Measurements from ENCODE around the gene RGCC.
A peak's percentile ranks its signal among the peaks of the same experiment; 100 is the strongest.

DNA sequence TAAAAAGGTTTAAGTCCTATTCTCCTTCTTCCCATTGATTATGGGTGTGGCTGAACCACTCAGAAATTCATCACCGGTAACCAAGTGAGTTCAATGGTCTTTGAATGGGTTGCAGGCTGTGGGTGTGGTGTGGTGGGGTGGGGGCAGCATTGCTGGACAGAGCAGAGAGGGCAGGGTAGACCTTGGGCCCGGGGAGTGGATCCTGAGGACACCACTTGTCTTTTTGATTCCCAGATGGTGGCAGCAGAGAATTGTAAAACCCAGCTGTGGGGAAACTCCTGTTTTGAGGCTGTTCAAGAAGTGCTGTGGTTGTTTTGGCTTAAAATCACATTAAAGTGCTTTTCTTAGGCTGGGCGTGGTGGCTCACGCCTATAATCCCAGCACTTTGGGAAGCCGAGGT, 45.8 kb upstream of the RGCC start:
- TF ChIP-seq, protein P1, sequence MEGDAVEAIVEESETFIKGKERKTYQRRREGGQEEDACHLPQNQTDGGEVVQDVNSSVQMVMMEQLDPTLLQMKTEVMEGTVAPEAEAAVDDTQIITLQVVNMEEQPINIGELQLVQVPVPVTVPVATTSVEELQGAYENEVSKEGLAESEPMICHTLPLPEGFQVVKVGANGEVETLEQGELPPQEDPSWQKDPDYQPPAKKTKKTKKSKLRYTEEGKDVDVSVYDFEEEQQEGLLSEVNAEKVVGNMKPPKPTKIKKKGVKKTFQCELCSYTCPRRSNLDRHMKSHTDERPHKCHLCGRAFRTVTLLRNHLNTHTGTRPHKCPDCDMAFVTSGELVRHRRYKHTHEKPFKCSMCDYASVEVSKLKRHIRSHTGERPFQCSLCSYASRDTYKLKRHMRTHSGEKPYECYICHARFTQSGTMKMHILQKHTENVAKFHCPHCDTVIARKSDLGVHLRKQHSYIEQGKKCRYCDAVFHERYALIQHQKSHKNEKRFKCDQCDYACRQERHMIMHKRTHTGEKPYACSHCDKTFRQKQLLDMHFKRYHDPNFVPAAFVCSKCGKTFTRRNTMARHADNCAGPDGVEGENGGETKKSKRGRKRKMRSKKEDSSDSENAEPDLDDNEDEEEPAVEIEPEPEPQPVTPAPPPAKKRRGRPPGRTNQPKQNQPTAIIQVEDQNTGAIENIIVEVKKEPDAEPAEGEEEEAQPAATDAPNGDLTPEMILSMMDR (IDR thresholded peaks at IDR 0.05 in 8 of 11, conservative IDR thresholded peaks at IDR 0.05 in 3 of 11), result peak in 1 of 11 experiments; percentile 23
- TF ChIP-seq POLR2AphosphoS5 (IDR thresholded peaks at IDR 0.05), result no peak

All from spleen (tissue), 7 donors.